SU-DHL-6 (cell line): ENCODE results near the gene SHTN1.

Experiments used
- H2AFZ ChIP-seq: fragments of 200-600 bp; sonication (generic); 2 replicates; pipeline ENCODE4 v1.6.1; 2014; ENCODE audit warnings: low read depth, mild to moderate bottlenecking, moderate library complexity, mixed read lengths, antibody characterized with exemption, low read length; ENCODE audit not compliant: severe bottlenecking
- H3F3A ChIP-seq: fragments of 200-600 bp; shearing (Covaris generic); 2 replicates; pipeline ENCODE4 v1.6.0; 2016; ENCODE audit warnings: antibody characterized with exemption, mild to moderate bottlenecking; ENCODE audit not compliant: insufficient read depth
- H3K27ac ChIP-seq: fragments of 200-600 bp; sonication (generic); 2 replicates; pipeline ENCODE4 v1.5.1; 2016; ENCODE audit warnings: low read depth, mild to moderate bottlenecking, low read length, moderate library complexity, mixed read lengths
- H3K27me3 ChIP-seq: fragments of 200-600 bp; sonication (generic), shearing (Covaris generic); 2 replicates; pipeline ENCODE4 v1.6.0; 2014; ENCODE audit warnings: mild to moderate bottlenecking, low read length
- H3K36me3 ChIP-seq: fragments of 200-600 bp; sonication (generic); 2 replicates; pipeline ENCODE4 v1.6.1; 2014; ENCODE audit warnings: mild to moderate bottlenecking, low read length, mixed read lengths
- H3K4me2 ChIP-seq: fragments of 300-600, 200-600 bp; shearing (Covaris generic), sonication (generic); 2 replicates; pipeline ENCODE4 v1.6.0; 2014; ENCODE audit warnings: low read length, low read depth, mild to moderate bottlenecking; ENCODE audit not compliant: poor library complexity, severe bottlenecking
- H3K4me3 ChIP-seq: fragments of 200-600 bp; sonication (generic); 2 replicates; pipeline ENCODE4 v1.5.1; 2014; ENCODE audit warnings: antibody characterized with exemption, low read length, mild to moderate bottlenecking, mixed read lengths; ENCODE audit not compliant: insufficient read depth, poor library complexity, severe bottlenecking
- H3K79me2 ChIP-seq: fragments of 200-600 bp; sonication (generic); 2 replicates; pipeline ENCODE4 v1.6.1; 2014; ENCODE audit warnings: mild to moderate bottlenecking, low read length, moderate library complexity; ENCODE audit not compliant: insufficient read depth
- H3K9ac ChIP-seq: fragments of 200-600 bp; sonication (generic); 2 replicates; pipeline ENCODE4 v1.7.0; 2014; ENCODE audit warnings: mild to moderate bottlenecking, low read length
- H3K9me2 ChIP-seq: fragments of 200-600 bp; sonication (generic); replicated peaks from 2 replicates; pipeline ENCODE4 v1.6.1; 2014; ENCODE audit warnings: low read length; ENCODE audit not compliant: insufficient read depth
- H3K9me3 ChIP-seq: fragments of 200-600 bp; sonication (generic); 2 replicates; pipeline ENCODE4 v1.6.1; 2014; ENCODE audit warnings: low read length, mixed read lengths; ENCODE audit not compliant: insufficient read depth
- H4K20me1 ChIP-seq: fragments of 200-600 bp; sonication (generic); 2 replicates; pipeline ENCODE4 v1.6.1; 2014; ENCODE audit warnings: low read depth, mild to moderate bottlenecking, antibody characterized with exemption, low read length, moderate library complexity, mixed read lengths
- EZH2phosphoT487 ChIP-seq: fragments of 200-600 bp; sonication (generic), shearing (Covaris generic); conservative IDR thresholded peaks from 2 replicates; pipeline ENCODE4 v1.6.1; 2018; ENCODE audit warnings: mild to moderate bottlenecking, antibody characterized with exemption, low read length, moderate library complexity, mixed read lengths
- TF ChIP-seq, protein P1 (sequence below): fragments of 200-600 bp; sonication (generic); IDR thresholded peaks from one replicate; pipeline ENCODE4 v1.5.1; 2017; ENCODE audit warnings: antibody characterized with exemption, mild to moderate bottlenecking, low read length, moderate library complexity; ENCODE audit not compliant: insufficient read depth, poor library complexity, severe bottlenecking

The SHTN1 gene

DNA sequence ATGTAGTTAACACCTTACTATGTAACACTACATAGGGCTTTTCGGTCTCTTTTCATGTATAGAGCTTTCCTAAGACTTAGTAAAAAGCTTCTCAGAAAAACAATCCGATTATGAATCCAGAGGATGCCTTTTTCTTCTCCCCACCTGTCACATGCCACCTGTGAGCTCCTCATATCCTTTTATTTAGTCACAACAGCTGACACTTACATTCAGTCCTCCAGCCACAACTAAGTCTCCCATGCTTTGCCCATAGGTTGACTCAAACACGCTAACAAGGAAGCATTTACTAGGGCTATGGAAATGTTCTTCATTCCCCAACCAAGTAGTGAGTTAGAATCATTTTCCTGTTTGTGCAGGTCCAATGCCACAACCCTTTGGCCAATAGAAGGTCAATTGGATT, 147.8 kb downstream of the SHTN1 start:
- TF ChIP-seq, protein P1, sequence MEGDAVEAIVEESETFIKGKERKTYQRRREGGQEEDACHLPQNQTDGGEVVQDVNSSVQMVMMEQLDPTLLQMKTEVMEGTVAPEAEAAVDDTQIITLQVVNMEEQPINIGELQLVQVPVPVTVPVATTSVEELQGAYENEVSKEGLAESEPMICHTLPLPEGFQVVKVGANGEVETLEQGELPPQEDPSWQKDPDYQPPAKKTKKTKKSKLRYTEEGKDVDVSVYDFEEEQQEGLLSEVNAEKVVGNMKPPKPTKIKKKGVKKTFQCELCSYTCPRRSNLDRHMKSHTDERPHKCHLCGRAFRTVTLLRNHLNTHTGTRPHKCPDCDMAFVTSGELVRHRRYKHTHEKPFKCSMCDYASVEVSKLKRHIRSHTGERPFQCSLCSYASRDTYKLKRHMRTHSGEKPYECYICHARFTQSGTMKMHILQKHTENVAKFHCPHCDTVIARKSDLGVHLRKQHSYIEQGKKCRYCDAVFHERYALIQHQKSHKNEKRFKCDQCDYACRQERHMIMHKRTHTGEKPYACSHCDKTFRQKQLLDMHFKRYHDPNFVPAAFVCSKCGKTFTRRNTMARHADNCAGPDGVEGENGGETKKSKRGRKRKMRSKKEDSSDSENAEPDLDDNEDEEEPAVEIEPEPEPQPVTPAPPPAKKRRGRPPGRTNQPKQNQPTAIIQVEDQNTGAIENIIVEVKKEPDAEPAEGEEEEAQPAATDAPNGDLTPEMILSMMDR: no peak
- no peak for TF ChIP-seq EZH2phosphoT487
- H3K9ac ChIP-seq: no peak overlapping the region
- no peak overlapping the region for H3K27ac ChIP-seq

DNA sequence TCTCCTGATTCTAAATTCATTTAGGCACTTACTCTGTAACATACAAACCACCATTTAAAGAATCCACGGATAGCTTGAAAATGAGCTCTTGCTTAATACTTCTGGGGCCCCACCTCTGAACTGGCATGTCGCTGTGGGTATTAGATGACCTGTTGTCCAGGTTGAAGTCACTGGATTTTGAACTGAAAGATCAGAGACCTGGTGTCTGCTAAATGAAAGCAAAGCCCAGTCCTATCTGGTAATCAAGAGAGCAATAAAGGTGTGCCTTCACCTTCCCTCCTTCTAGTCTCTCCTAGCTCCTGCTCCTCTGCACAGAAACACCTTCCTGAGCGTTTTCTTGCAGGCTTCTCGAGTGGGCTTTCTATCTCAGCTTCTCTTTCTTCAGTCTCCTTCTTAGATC, 151.3 kb downstream of the SHTN1 start:
- TF ChIP-seq, protein P1: no peak
- TF ChIP-seq EZH2phosphoT487: no peak
- Histone ChIP-seq H3K27ac (no peak overlapping the region), H3F3A (no peaks in the 10 kb centered on the region), H3K9me2 (no peaks in the 10 kb centered on the region), H3K36me3 (no peaks in the 10 kb centered on the region), H3K4me2 (no peak overlapping the region), H2AFZ (no peak overlapping the region), H3K9ac (no peak overlapping the region), H3K9me3 (0 out of 2 replicates have a peak, but pooled peaks cover 6% of the 10 kb centered on the region), H3K27me3 (no peaks in the 10 kb centered on the region), H3K4me3 (no peak overlapping the region), H3K79me2 (no peaks in the 10 kb centered on the region), H4K20me1 (no peaks in the 10 kb centered on the region)

More for the DNA sequence above, 147.8 kb downstream of the SHTN1 start:
- Histone ChIP-seq H3K9me2 (no peaks in the 10 kb centered on the region), H2AFZ (no peak overlapping the region), H4K20me1 (no peaks in the 10 kb centered on the region), H3K4me2 (no peak overlapping the region), H3K79me2 (no peaks in the 10 kb centered on the region), H3K36me3 (no peaks in the 10 kb centered on the region), H3F3A (no peaks in the 10 kb centered on the region), H3K27me3 (no peaks in the 10 kb centered on the region), H3K4me3 (no peak overlapping the region), H3K9me3 (0 out of 2 replicates have a peak, but pooled peaks cover 6% of the 10 kb centered on the region)

DNA sequence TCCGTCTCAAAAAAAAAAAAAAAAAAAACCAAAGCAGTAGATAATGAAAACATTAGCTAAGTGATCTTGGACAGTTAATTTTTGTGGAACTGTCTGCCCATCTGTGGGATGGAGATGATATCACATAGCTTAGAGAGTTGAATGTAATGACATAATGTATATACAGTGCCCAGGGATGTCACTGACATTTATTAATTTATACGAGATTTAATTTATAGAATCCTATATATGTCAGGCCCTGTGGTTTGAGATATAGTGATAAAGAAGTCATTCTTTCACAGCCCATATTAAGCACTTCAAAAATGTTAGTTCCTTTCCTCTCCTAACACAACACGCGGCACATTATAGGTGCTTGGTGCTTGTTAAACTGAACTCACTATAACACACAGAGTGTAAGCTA, 151.7 kb downstream of the SHTN1 start:
- H3K9me2 ChIP-seq: no peaks in the 10 kb centered on the region
- no peak overlapping the region for H3K4me2 ChIP-seq
- no peaks in the 10 kb centered on the region for H4K20me1 ChIP-seq
- no peaks in the 10 kb centered on the region for H3K79me2 ChIP-seq
- H3K27ac ChIP-seq: no peak overlapping the region
- H3K27me3 ChIP-seq: no peaks in the 10 kb centered on the region
- H3K4me3 ChIP-seq: no peak overlapping the region
- no peaks in the 10 kb centered on the region for H3K36me3 ChIP-seq
- no peak overlapping the region for H3K9ac ChIP-seq
- H3F3A ChIP-seq: no peaks in the 10 kb centered on the region
- H3K9me3 ChIP-seq: 0 out of 2 replicates have a peak, but pooled peaks cover 4% of the 10 kb centered on the region
- H2AFZ ChIP-seq: no peak overlapping the region
- TF ChIP-seq EZH2phosphoT487: no peak
- TF ChIP-seq, protein P1: no peak
